Measurements from ENCODE around the gene PRKCA.
A peak's percentile ranks its signal among the peaks of the same experiment; 100 is the strongest.
"Not testable (repeated sequence)": the region's sequence is repeated elsewhere in the genome, so short reads cannot be mapped to it uniquely, and the experiment has no call there.

PRKCA gene

DNA sequence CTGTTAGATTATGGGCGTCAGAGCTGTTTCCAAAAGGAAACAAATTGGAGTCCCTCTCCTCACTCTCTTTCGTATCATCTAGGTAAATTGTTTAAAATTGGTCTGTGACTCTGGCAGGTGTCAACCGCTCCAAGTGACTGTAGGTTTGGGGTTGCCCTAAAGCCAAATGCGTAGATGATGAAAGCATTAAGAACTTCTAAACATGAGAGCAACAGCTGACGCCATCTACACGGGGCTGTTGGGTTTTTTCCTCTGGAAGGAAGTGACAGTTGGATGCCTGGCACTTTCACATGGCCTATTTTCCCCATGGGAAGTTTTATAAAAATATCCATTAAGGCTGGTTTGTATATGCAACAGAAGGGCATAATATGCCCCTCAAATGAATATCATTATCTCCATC lies 316.8 kb downstream of the PRKCA start:
- H3K79me2 ChIP-seq (ENCODE audit: control insufficient read depth, low read length): no peaks in the 10 kb centered on the region
- H4K20me1 ChIP-seq (ENCODE audit: control insufficient read depth, insufficient read depth, low read depth, low read length): no peaks in the 10 kb centered on the region

DNA sequence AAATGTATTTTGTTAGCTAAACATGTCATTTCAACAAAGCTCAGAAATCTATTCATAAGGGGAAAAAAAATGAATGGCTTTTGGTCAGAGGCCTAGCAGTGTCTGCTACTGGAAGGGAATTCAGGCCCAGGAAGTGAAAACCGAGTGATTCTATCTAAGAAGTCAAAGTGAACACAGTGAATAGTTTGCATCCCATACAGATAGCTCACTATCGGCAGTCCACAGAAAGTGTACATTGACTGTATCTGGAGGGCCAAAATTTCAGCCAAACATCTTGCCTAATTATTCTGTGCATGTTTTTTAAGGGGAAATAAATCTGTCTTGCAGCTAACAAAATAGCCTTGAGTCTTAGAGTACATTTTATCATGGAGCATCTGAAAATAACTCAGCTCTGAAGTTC lies 318.1 kb downstream of the PRKCA start:
- H3K4me1 ChIP-seq (ENCODE audit: control insufficient read depth, low read length): peaks cover 21% of the 10 kb centered on the region
- H3F3A ChIP-seq (ENCODE audit: control insufficient read depth, insufficient read depth): no peaks in the 10 kb centered on the region
- H3K36me3 ChIP-seq (ENCODE audit: control insufficient read depth, low read length): no peaks in the 10 kb centered on the region
- H4K20me1 ChIP-seq (ENCODE audit: control insufficient read depth, insufficient read depth, low read depth, low read length): no peaks in the 10 kb centered on the region
- TF ChIP-seq EZH2phosphoT487 (IDR thresholded peaks at IDR 0.05; ENCODE audit: borderline replicate concordance, low read length): no peak
- TF ChIP-seq, protein P1, sequence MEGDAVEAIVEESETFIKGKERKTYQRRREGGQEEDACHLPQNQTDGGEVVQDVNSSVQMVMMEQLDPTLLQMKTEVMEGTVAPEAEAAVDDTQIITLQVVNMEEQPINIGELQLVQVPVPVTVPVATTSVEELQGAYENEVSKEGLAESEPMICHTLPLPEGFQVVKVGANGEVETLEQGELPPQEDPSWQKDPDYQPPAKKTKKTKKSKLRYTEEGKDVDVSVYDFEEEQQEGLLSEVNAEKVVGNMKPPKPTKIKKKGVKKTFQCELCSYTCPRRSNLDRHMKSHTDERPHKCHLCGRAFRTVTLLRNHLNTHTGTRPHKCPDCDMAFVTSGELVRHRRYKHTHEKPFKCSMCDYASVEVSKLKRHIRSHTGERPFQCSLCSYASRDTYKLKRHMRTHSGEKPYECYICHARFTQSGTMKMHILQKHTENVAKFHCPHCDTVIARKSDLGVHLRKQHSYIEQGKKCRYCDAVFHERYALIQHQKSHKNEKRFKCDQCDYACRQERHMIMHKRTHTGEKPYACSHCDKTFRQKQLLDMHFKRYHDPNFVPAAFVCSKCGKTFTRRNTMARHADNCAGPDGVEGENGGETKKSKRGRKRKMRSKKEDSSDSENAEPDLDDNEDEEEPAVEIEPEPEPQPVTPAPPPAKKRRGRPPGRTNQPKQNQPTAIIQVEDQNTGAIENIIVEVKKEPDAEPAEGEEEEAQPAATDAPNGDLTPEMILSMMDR (IDR thresholded peaks at IDR 0.05; ENCODE audit: low read depth, low read length, poor library complexity, severe bottlenecking): no peak
- no peak overlapping the region for H3K27ac ChIP-seq (ENCODE audit: low read depth, low read length)
- H3K9me2 ChIP-seq (replicated peaks; ENCODE audit: control insufficient read depth, low read length): no peaks in the 10 kb centered on the region
- H3K4me3 ChIP-seq (ENCODE audit: low read length): no peak overlapping the region
- no peaks in the 10 kb centered on the region for H3K9me3 ChIP-seq (ENCODE audit: control insufficient read depth, insufficient read depth, low read length)
- H3K79me2 ChIP-seq (ENCODE audit: control insufficient read depth, low read length): no peaks in the 10 kb centered on the region
- H3K27me3 ChIP-seq (ENCODE audit: control insufficient read depth, low read length): no peaks in the 10 kb centered on the region
- H3K4me2 ChIP-seq (ENCODE audit: low read length): no peak overlapping the region

More for the DNA sequence above, 316.8 kb downstream of the PRKCA start:
- Histone ChIP-seq H3F3A (ENCODE audit: control insufficient read depth, insufficient read depth) (no peaks in the 10 kb centered on the region), H3K36me3 (ENCODE audit: control insufficient read depth, low read length) (no peaks in the 10 kb centered on the region), H3K4me2 (ENCODE audit: low read length) (no peak overlapping the region), H3K27me3 (ENCODE audit: control insufficient read depth, low read length) (no peaks in the 10 kb centered on the region), H3K27ac (ENCODE audit: low read depth, low read length) (no peak overlapping the region), H3K4me3 (ENCODE audit: low read length) (no peak overlapping the region), H3K4me1 (ENCODE audit: control insufficient read depth, low read length) (peaks cover 26% of the 10 kb centered on the region), H3K9me3 (ENCODE audit: control insufficient read depth, insufficient read depth, low read length) (no peaks in the 10 kb centered on the region), H3K9me2 (replicated peaks; ENCODE audit: control insufficient read depth, low read length) (no peaks in the 10 kb centered on the region)
- TF ChIP-seq, protein P1 (IDR thresholded peaks at IDR 0.05; ENCODE audit: low read depth, low read length, poor library complexity, severe bottlenecking): no peak
- TF ChIP-seq EZH2phosphoT487 (IDR thresholded peaks at IDR 0.05; ENCODE audit: borderline replicate concordance, low read length): no peak

DNA sequence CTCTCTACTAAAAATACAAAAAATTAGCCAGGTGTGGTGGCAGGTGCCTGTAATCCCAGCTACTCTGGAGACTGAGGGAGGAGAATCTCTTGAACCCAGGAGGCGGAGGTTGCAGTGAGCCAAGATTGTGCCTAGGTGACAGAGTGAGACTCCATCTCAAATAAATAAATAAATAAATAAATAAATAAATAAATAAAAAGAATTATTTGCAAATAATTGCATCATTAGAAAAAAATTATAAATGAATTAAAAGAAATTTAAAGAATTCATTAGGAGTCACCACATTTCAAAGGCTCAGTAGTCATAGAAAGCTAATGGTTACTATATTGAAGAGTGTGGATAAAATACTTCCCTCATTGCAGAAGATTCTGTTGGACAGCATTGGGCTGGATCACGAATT lies 322.2 kb downstream of the PRKCA start:
- not testable (repeated sequence) for H3K27ac ChIP-seq (ENCODE audit: low read depth, low read length); H3K9me2 ChIP-seq (replicated peaks; ENCODE audit: control insufficient read depth, low read length); H3K4me3 ChIP-seq (ENCODE audit: low read length); H3K36me3 ChIP-seq (ENCODE audit: control insufficient read depth, low read length); H3K27me3 ChIP-seq (ENCODE audit: control insufficient read depth, low read length); H3K79me2 ChIP-seq (ENCODE audit: control insufficient read depth, low read length); H3K4me2 ChIP-seq (ENCODE audit: low read length); H3K9me3 ChIP-seq (ENCODE audit: control insufficient read depth, insufficient read depth, low read length); H4K20me1 ChIP-seq (ENCODE audit: control insufficient read depth, insufficient read depth, low read depth, low read length); H3F3A ChIP-seq (ENCODE audit: control insufficient read depth, insufficient read depth)
- H3K4me1 ChIP-seq (ENCODE audit: control insufficient read depth, low read length): peaks cover 21% of the 10 kb centered on the region

- Histone ChIP-seq H3K27me3 (ENCODE audit: control insufficient read depth, low read length) (no peaks in the 10 kb centered on the region), H3K4me1 (ENCODE audit: control insufficient read depth, low read length) (peaks cover 19% of the 10 kb centered on the region), H4K20me1 (ENCODE audit: control insufficient read depth, insufficient read depth, low read depth, low read length) (no peaks in the 10 kb centered on the region), H3K36me3 (ENCODE audit: control insufficient read depth, low read length) (no peaks in the 10 kb centered on the region), H3K79me2 (ENCODE audit: control insufficient read depth, low read length) (no peaks in the 10 kb centered on the region), H3K27ac (ENCODE audit: low read depth, low read length) (no peak overlapping the region), H3K9me2 (replicated peaks; ENCODE audit: control insufficient read depth, low read length) (no peaks in the 10 kb centered on the region), H3K9me3 (ENCODE audit: control insufficient read depth, insufficient read depth, low read length) (no peaks in the 10 kb centered on the region), H3K4me3 (ENCODE audit: low read length) (no peak overlapping the region), H3F3A (ENCODE audit: control insufficient read depth, insufficient read depth) (no peaks in the 10 kb centered on the region), H3K4me2 (ENCODE audit: low read length) (no peak overlapping the region)
- no peak for TF ChIP-seq EZH2phosphoT487 (IDR thresholded peaks at IDR 0.05; ENCODE audit: borderline replicate concordance, low read length)
- TF ChIP-seq, protein P1 (IDR thresholded peaks at IDR 0.05; ENCODE audit: low read depth, low read length, poor library complexity, severe bottlenecking): peak; percentile 53
Observed at GRCh38 chr17:66625311-66625767, 322.9 kb downstream of the PRKCA start.

Measured in DOHH2 (cell line).